Urinary bladder (tissue), 4 donors: ENCODE data around the gene PSTPIP1. TPM values are rescaled to one million over a fixed set of nuclear protein-coding genes. Genes with fewer than 3 reads are reported as not detected.

Source experiments
- DNase-seq: peaks from one replicate; pipeline ENCODE4 v3.0.0-alpha.2; 2015; ENCODE audit errors: extremely low spot score
- H3K27ac ChIP-seq: one replicate; pipeline ENCODE4 v1.5.1; 2013; ENCODE audit warnings: low read depth, mild to moderate bottlenecking, moderate library complexity
- H3K36me3 ChIP-seq: one replicate; pipeline ENCODE4 v1.6.1; 2013; ENCODE audit warnings: mild to moderate bottlenecking, moderate library complexity; ENCODE audit not compliant: insufficient read depth
- H3K4me1 ChIP-seq: one replicate; pipeline ENCODE4 v1.6.1; 2013; ENCODE audit warnings: mild to moderate bottlenecking, moderate library complexity; ENCODE audit not compliant: insufficient read depth
- H3K4me3 ChIP-seq: one replicate; pipeline ENCODE4 v1.5.1; 2013; ENCODE audit warnings: low read depth, low read length
- WGBS: extraction: QIAGEN DNeasy Blood & Tissue Kit; methylation state at CpG from one replicate; pipeline ENCODE4 v1.1.7; 2013; 5-methylcytosine and 5-hydroxymethylcytosine counted together
- polyA plus RNA-seq: library from polyadenylated mRNA; stranded (reverse); fragments of 200-250 nt; gene quantifications from one replicate; pipeline ENCODE4 v1.2.3, GENCODE V29; 2013
- total RNA-seq: library from RNA; depleted of rRNA; stranded (reverse); fragments of >200 nt; gene quantifications from one replicate; pipeline ENCODE4 v1.2.3, GENCODE V29; 2014
- donor health status: healthy with polysubstance abuse.
- donor health status: healthy.

The PSTPIP1 gene
- total and polyA plus RNA-seq, 2 donors, result 1.2 to 4.5 TPM

DNA sequence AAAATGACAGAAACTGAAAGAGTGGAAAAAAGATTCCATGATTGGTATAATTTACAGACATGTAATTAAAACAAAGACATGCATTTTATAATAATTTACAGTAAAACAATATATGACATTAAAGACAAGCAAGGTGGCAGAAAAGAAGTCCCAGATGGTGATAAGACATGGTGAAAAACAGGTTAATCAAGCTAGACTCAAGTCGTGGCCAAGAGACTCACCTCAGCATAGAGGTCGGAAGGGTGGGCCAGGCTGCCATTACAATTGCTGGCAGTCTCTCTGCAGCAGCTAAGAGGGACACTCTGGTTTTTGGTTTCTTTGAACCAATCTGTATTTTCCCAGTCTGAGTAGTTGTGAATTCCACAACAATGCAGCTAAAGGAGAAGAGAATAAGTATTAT, 57.6 kb downstream of the PSTPIP1 start:
- no peak overlapping the region for H3K4me3 ChIP-seq
- H3K4me1 ChIP-seq, result no peaks in the 10 kb centered on the region
- 77% methylated on average over 2 of the region's 2 CpGs for WGBS
- H3K27ac ChIP-seq, result no peak overlapping the region
- H3K36me3 ChIP-seq, result no peaks in the 10 kb centered on the region
- no peak for DNase-seq

GRCh38 chr15:77053709-77054108, 58.8 kb downstream of the PSTPIP1 start:
- Histone ChIP-seq H3K4me1 (no peaks in the 10 kb centered on the region), H3K36me3 (no peaks in the 10 kb centered on the region), H3K27ac (no peak overlapping the region), H3K4me3 (no peak overlapping the region)
- DNase-seq, result no peak
- over 99% methylated on average over 2 of the region's 2 CpGs for WGBS

DNA sequence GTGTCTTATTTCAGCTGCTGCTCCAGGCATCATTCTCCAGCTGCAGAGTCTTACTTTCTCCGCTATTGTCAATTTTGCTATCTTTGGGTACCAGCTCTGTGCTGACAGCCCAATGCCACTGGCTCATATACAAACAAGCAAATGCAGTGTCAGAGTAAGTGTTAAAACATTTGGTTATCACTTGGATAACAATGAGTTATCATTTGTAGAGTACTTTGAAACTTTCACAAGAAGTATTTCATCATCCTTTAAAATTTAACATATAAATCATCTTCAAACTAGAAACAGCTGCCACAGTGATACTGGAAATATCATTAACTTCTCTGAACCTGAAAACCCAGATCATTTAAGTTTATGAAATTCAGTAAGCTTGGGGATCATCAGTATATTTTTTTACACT, 62.1 kb downstream of the PSTPIP1 start:
- no peak overlapping the region for H3K4me3 ChIP-seq
- no peak overlapping the region for H3K27ac ChIP-seq
- no peaks in the 10 kb centered on the region for H3K36me3 ChIP-seq
- WGBS, result 100% methylated on average over 1 of the region's 1 CpG
- peaks cover 1% of the 10 kb centered on the region for H3K4me1 ChIP-seq
- no peak for DNase-seq

- no peak for DNase-seq
- peaks cover 1% of the 10 kb centered on the region for H3K4me1 ChIP-seq
- no peak overlapping the region for H3K27ac ChIP-seq
- WGBS, result 90% methylated on average over 4 of the region's 4 CpGs
- H3K36me3 ChIP-seq, result no peaks in the 10 kb centered on the region
- H3K4me3 ChIP-seq, result no peak overlapping the region
Observed at GRCh38 chr15:77057685-77058084, 62.8 kb downstream of the PSTPIP1 start.

DNA sequence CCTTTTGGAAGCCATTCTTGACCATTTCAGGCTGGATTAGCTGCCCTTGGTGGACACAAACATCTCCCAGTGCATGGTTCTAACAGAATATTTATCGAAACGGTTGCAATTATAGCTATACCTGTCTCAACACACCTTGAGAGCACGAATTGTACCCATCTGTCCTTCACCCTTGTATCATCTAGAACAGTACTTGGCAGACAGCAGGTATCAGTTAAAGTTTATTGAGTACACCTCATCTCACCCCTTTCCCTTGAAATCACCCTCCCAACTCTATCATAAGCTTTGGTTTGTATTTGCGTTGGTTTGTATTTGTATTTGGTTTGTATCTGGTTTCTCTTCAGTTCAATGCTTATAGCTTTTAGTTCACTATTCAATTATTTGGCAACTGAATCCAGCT, 63.5 kb downstream of the PSTPIP1 start:
- peaks cover 1% of the 10 kb centered on the region for H3K4me1 ChIP-seq
- no peak overlapping the region for H3K4me3 ChIP-seq
- H3K36me3 ChIP-seq, result no peaks in the 10 kb centered on the region
- no peak overlapping the region for H3K27ac ChIP-seq
- no peak for DNase-seq
- 97% methylated on average over 4 of the region's 4 CpGs for WGBS

- H3K4me3 ChIP-seq, result no peak overlapping the region
- no peak for DNase-seq
- H3K36me3 ChIP-seq, result no peaks in the 10 kb centered on the region
- peaks cover 2% of the 10 kb centered on the region for H3K4me1 ChIP-seq
- WGBS, result 17% methylated on average over 2 of the region's 2 CpGs
- H3K27ac ChIP-seq, result no peak overlapping the region
Observed at GRCh38 chr15:77059786-77060361, 64.9 kb downstream of the PSTPIP1 start.

GRCh38 chr15:77060546-77060945, 65.6 kb downstream of the PSTPIP1 start:
- Histone ChIP-seq H3K4me1 (peaks cover 3% of the 10 kb centered on the region), H3K4me3 (no peak overlapping the region), H3K27ac (no peak overlapping the region), H3K36me3 (no peaks in the 10 kb centered on the region)
- no peak for DNase-seq

DNA sequence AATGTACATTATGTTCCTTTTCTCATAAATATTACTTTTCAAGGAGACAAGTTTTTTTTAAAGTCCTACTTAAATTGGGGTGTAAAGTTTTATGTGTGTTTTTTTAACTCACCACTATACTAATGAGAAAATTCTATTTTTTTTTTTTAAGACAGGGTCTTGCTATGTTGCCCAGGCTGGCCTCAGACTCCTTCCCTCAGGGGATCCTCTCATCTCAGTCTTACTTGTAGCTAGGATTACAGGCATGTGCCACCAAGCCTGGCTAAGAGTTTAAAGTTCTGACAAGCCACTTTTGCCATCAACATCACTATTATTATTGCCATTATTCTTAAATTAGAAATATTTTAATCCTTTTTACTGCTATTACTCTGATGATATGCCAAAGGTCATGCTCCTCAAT, 68.3 kb downstream of the PSTPIP1 start:
- no peaks in the 10 kb centered on the region for H3K36me3 ChIP-seq
- no peak overlapping the region for H3K27ac ChIP-seq
- no peak overlapping the region for H3K4me3 ChIP-seq
- DNase-seq, result no peak
- H3K4me1 ChIP-seq, result peaks cover 3% of the 10 kb centered on the region

DNA sequence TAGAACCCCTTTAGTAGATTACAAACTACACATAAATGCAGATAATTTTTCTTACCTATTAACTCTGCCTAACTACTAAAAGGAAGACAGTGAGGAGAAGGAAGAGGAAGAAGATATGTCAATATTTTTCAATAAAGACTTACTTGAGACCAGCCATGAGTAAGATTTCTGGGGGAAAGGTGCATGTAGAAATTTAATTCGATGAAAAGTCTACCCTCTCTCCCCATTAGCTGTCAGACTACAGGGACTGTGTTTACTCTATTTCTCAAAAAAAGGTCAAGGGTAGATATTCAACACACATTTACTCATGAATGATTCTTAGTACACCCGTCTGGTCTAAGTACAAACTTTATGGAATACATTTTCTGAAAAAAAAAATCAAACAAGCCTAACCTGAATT, 69.1 kb downstream of the PSTPIP1 start:
- Histone ChIP-seq H3K36me3 (no peaks in the 10 kb centered on the region), H3K4me1 (peaks cover 3% of the 10 kb centered on the region), H3K27ac (no peak overlapping the region), H3K4me3 (no peak overlapping the region)
- DNase-seq, result no peak
- 80% methylated on average over 2 of the region's 2 CpGs for WGBS

- H3K36me3 ChIP-seq, result no peaks in the 10 kb centered on the region
- no peak overlapping the region for H3K4me3 ChIP-seq
- H3K4me1 ChIP-seq, result peaks cover 3% of the 10 kb centered on the region
- no peak overlapping the region for H3K27ac ChIP-seq
- 74% methylated on average over 6 of the region's 6 CpGs for WGBS
- DNase-seq, result no peak
Observed at GRCh38 chr15:77064539-77065308, 69.8 kb downstream of the PSTPIP1 start.

DNA sequence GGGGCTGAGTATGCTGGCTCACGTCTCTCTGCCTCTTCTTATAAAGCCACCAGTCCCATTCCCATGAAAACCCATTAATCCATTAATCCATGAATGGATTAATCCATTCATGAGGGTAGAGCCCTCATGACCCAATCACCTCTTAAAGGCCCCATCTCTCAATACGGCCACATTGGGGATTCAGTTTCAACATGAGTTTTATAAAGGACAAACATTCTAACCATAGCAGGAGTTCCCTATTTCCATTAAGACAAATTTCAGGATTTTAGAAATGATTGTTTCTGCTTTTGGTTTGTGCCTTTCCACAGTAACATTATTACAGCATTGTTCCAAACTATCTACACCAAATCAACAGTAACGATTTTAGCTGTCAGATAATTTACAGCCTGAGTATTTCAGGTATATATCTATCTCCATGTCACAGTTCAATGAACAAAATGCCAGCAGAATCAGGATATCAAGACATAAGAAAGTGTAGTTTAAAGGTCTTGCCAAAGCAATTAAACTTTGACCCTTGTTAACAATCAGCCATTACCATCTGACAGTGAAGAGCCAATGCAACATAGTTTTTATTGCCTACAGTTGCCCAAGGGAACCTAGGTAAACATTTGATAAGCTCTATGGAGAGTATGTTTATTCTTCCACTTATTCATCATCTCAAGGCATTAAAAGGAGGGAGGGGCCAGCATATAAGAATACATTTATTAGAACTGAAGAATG, 72.2 kb downstream of the PSTPIP1 start:
- WGBS, result 66% methylated on average over 3 of the region's 3 CpGs
- H3K4me1 ChIP-seq, result peaks cover 1% of the 10 kb centered on the region
- no peak for DNase-seq
- no peak overlapping the region for H3K27ac ChIP-seq
- H3K36me3 ChIP-seq, result no peaks in the 10 kb centered on the region
- no peak overlapping the region for H3K4me3 ChIP-seq

DNA sequence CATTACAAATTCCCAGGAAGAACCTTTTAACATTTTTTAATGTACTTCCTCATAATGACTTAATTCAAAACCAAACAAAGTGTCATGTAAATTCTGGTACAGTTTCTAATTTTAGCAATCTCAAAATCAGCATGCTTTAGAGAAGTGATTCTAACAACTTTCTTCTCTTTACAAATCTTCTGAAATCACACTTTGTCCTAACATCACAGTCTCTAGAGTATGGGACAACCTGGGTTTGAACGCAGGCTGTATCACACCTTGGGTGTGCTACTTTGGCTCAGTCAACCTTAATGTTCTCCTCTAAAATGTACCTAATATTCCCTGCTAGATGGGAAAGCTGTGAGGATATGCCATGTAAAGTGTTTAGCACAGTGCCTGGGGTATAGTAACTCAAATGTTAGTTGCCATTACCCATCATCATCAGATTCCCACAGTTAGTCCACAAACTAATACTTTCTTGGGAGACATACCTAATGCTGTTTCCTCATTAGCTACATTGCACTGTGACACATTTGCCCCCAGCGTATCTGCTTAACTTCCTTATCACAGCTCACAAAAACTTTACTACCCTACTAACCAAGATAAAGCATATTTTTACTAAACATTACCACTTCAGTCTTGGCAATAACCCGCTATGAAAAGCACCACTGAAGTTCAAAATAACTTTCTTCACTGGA, 72.9 kb downstream of the PSTPIP1 start:
- Histone ChIP-seq H3K4me1 (peaks cover 1% of the 10 kb centered on the region), H3K36me3 (no peaks in the 10 kb centered on the region), H3K4me3 (no peak overlapping the region), H3K27ac (no peak overlapping the region)
- 39% methylated on average over 3 of the region's 3 CpGs for WGBS
- no peak for DNase-seq

GRCh38 chr15:77068633-77069032, 73.7 kb downstream of the PSTPIP1 start:
- no peak for DNase-seq
- peaks cover 1% of the 10 kb centered on the region for H3K4me1 ChIP-seq
- no peak overlapping the region for H3K27ac ChIP-seq
- WGBS, result 86% methylated on average over 7 of the region's 7 CpGs
- H3K4me3 ChIP-seq, result no peak overlapping the region
- no peaks in the 10 kb centered on the region for H3K36me3 ChIP-seq
